ENCODE results near the gene DACH1. TPM values are rescaled to one million over a fixed set of nuclear protein-coding genes. Genes with fewer than 3 reads are reported as not detected.

Gene DACH1
- total and polyA plus RNA-seq, 9 of the 15 experiments (the other 6 are each of a cell fraction or from before 2014, with no cell fraction given), result 0.04 to 0.07 (median 0.04) TPM; not detected in 2

- intact Hi-C loops (cut with micrococcal nuclease), result no loop called here
- 0% methylated on average over 1 of the region's 1 CpG for WGBS (ENCODE audit: insufficient coverage, low coverage, missing lambda C conversion rate)
- POLR2A ChIA-PET, result no interaction called here
Measured at GRCh38 chr13:71597150-71597549, 269.9 kb downstream of the DACH1 start.

More at GRCh38 chr13:71597150-71597549, 269.9 kb downstream of the DACH1 start:
- Histone ChIP-seq H3K4me2 (ENCODE audit: insufficient read depth, low read length) (no peak overlapping the region), H3K79me2 (ENCODE audit: control insufficient read depth, insufficient read depth, low read length) (no peaks in the 10 kb centered on the region), H3K36me3 (ENCODE audit: control insufficient read depth, insufficient read depth, low read length) (no peaks in the 10 kb centered on the region), H3K27ac (ENCODE audit: extremely low read depth, low read depth, low read length) (no peak overlapping the region), H3K4me1 (replicated peaks in 1 of 2; ENCODE audit: control insufficient read depth in 2 of 2, insufficient read depth in 2 of 2, low read length in 2 of 2) (no peaks in the 10 kb centered on the region), H3K9me1 (ENCODE audit: control insufficient read depth, insufficient read depth, low read length) (no peaks in the 10 kb centered on the region), H3K4me3 (no peak overlapping the region), H3K27me3 (ENCODE audit: control insufficient read depth in 2 of 2, insufficient read depth in 2 of 2, low read length in 2 of 2) (no peaks in the 10 kb centered on the region), H4K20me1 (replicated peaks; ENCODE audit: control insufficient read depth, insufficient read depth, low read length) (no peaks in the 10 kb centered on the region), H2AFZ (ENCODE audit: low read depth, low read length) (no peak overlapping the region), H3K9ac (ENCODE audit: insufficient read depth in 1 of 2, low read depth in 2 of 2, low read length in 2 of 2) (no peak overlapping the region), H3K9me3 (replicated peaks; ENCODE audit: control insufficient read depth, insufficient read depth, low read depth, low read length) (no peaks in the 10 kb centered on the region)
- CTCF ChIA-PET (ENCODE audit: low intra/inter-chr PET ratio), result no interaction called here
- TF ChIP-seq CEBPB (tag; IDR thresholded peaks at IDR 0.05) (no peak), FOXP1 (CRISPR knock-in tag; IDR thresholded peaks at IDR 0.05) (no peak), ZBTB17 (CRISPR knock-in tag; IDR thresholded peaks at IDR 0.05) (no peak), HDAC8 (tag; IDR thresholded peaks at IDR 0.05) (no peak), TAF9B (IDR thresholded peaks at IDR 0.05; ENCODE audit: partially characterized antibody) (no peak), ZNF511 (CRISPR knock-in tag; IDR thresholded peaks at IDR 0.05) (no peak), NONO (IDR thresholded peaks at IDR 0.05; ENCODE audit: low read depth in 2 of 2, low read length in 1 of 2) (no peak), KDM4B (IDR thresholded peaks at IDR 0.05; ENCODE audit: borderline replicate concordance in 2 of 2, low read depth in 1 of 2) (no peak), ZNF24 (IDR thresholded peaks at IDR 0.05) (no peak), ZBTB2 (IDR thresholded peaks at IDR 0.05) (no peak), ZNF217 (CRISPR knock-in tag; IDR thresholded peaks at IDR 0.05) (no peak)
- ATAC-seq, result no peak
- no peak for DNase-seq (ENCODE audit: extremely low read depth in 1 of 4, low spot score in 3 of 4)
- in situ Hi-C loops (cut with MboI), result no loop called here
- BruUV-seq (replicated peaks), result no TSS peak
- no peak for FAIRE-seq

Data from K562 (cell line).